GM06990 (cell line): Measurements from ENCODE around the gene FTSJ3.

Experiments
- DNase-seq: peaks from one replicate; pipeline ENCODE4 v3.0.0-alpha.2; 2011; ENCODE audit not compliant: insufficient read length; ENCODE audit errors: extremely low read depth
- H3K27me3 ChIP-seq: replicated peaks from 2 replicates; pipeline ENCODE4 v1.6.0; 2011; ENCODE audit warnings: low read length; ENCODE audit not compliant: control insufficient read depth, insufficient read depth
- H3K36me3 ChIP-seq: 2 replicates; pipeline ENCODE4 v1.5.1; 2011; ENCODE audit warnings: low read length; ENCODE audit not compliant: control insufficient read depth, insufficient read depth
- H3K4me3 ChIP-seq: replicated peaks from 2 replicates; pipeline ENCODE4 v1.5.1; 2011; ENCODE audit warnings: low read depth, mild to moderate bottlenecking, control low read depth, low read length
- TF ChIP-seq, protein P1 (sequence below): IDR thresholded peaks from 2 replicates; pipeline ENCODE4 v1.5.1; 2011; ENCODE audit warnings: low read length, control low read depth, mild to moderate bottlenecking, inconsistent platforms; ENCODE audit not compliant: insufficient read depth, poor library complexity, severe bottlenecking

The FTSJ3 gene

GRCh38 chr17:63792055-63792729, 35.3 kb downstream of the FTSJ3 start:
- TF ChIP-seq, protein P1, sequence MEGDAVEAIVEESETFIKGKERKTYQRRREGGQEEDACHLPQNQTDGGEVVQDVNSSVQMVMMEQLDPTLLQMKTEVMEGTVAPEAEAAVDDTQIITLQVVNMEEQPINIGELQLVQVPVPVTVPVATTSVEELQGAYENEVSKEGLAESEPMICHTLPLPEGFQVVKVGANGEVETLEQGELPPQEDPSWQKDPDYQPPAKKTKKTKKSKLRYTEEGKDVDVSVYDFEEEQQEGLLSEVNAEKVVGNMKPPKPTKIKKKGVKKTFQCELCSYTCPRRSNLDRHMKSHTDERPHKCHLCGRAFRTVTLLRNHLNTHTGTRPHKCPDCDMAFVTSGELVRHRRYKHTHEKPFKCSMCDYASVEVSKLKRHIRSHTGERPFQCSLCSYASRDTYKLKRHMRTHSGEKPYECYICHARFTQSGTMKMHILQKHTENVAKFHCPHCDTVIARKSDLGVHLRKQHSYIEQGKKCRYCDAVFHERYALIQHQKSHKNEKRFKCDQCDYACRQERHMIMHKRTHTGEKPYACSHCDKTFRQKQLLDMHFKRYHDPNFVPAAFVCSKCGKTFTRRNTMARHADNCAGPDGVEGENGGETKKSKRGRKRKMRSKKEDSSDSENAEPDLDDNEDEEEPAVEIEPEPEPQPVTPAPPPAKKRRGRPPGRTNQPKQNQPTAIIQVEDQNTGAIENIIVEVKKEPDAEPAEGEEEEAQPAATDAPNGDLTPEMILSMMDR = no peak
- no peak overlapping the region for H3K4me3 ChIP-seq
- no peak for DNase-seq
- H3K27me3 ChIP-seq = no peaks in the 10 kb centered on the region
- peaks cover 17% of the 10 kb centered on the region for H3K36me3 ChIP-seq

DNA sequence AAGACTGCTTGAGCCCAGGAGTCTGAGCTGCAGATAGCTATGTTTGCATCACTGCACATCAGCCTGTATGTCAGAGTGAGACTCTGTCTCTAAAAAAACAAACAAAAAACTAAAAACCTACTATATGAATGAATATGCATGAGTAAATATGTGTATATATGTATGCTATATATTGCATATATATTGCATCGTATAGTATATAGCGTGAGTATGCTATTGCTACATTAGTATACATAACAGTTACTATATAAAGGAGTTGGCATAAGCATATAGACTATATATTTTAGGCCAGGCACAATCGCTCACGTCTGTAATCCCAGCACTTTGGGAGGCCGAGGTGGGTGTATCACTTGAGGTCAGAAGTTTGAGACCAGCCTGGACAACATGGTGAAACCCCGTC, 37.4 kb downstream of the FTSJ3 start:
- H3K36me3 ChIP-seq = peaks cover 13% of the 10 kb centered on the region
- TF ChIP-seq, protein P1 = no peak

GRCh38 chr17:63786971-63787711, 40.3 kb downstream of the FTSJ3 start:
- no peaks in the 10 kb centered on the region for H3K27me3 ChIP-seq
- H3K36me3 ChIP-seq = peaks cover 9% of the 10 kb centered on the region
- no peak overlapping the region for H3K4me3 ChIP-seq
- DNase-seq = no peak
- TF ChIP-seq, protein P1 = no peak

More for the DNA sequence above, 37.4 kb downstream of the FTSJ3 start:
- H3K27me3 ChIP-seq = no peaks in the 10 kb centered on the region
- no peak for DNase-seq
- H3K4me3 ChIP-seq = no peak overlapping the region

DNA sequence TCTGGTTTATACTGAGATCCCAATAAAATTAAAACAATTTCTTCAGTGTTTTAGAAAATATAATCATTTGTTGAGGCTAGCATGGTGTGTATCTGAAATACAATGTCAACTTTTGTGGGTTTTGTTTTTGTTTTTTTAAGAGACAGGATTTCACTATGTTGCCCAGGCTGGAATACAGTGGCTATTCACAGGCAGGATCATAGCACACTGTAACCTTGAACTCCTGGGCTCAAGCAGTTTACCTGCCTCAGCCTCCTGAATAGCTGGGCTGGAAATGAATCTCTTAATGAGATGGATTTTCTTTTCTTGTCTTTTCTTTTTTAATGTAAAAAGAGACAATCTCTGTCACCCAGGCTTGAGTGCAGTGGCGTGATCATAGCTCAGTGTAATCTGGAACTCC, 41.3 kb downstream of the FTSJ3 start:
- Histone ChIP-seq H3K36me3 (peaks cover 7% of the 10 kb centered on the region), H3K27me3 (no peaks in the 10 kb centered on the region), H3K4me3 (no peak overlapping the region)
- no peak for DNase-seq
- TF ChIP-seq, protein P1 = no peak

GRCh38 chr17:63785556-63785955, 41.9 kb downstream of the FTSJ3 start:
- H3K36me3 ChIP-seq = peaks cover 6% of the 10 kb centered on the region
- no peak for DNase-seq

More at GRCh38 chr17:63785556-63785955, 41.9 kb downstream of the FTSJ3 start:
- TF ChIP-seq, protein P1 = no peak
- Histone ChIP-seq H3K27me3 (no peaks in the 10 kb centered on the region), H3K4me3 (no peak overlapping the region)
